GM18907 (cell line): ENCODE measurements around the gene C1QL1.

ENCODE experiments used
- ATAC-seq: cut with Tn5 transposase; IDR thresholded peaks from one replicate; pipeline ENCODE4 v1.9.1; 2021; ENCODE audit warnings: mild to moderate bottlenecking, moderate library complexity; ENCODE audit not compliant: unreplicated experiment

C1QL1 gene

DNA sequence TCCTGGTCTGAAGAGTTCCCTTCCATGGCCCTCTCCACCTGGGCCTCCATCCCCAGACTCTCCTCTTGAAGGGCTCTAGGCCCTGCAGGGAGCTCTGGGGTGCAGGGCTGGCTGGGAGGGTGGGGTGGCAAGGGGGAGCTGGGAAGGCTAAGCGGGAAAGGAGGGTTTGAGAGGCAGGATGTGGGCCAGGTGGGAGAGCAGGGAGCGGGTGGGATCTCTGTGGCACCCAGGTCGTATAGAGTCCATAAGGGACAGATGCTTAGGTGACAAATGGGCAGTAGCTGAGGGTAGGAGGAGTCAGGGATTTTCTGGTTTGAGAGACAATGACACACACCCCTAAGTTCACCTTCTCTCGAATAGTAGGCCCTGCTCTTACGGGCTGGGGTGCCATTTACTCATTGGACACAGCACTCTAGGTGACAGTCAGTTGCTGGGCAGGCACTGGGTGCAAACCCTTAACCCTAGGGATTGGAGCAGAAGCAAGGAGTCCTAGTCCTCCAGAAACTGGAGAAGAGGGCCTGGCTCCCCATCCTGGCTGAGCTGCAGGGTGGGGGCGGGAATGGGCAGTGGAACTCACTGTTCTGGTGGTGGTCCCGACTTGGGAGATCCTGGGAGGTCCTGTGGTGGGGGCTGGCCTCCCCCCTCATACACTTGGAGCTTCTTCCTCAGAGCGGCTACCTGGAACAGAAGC lies 35.9 kb downstream of the C1QL1 start:
- ATAC-seq: no peak

DNA sequence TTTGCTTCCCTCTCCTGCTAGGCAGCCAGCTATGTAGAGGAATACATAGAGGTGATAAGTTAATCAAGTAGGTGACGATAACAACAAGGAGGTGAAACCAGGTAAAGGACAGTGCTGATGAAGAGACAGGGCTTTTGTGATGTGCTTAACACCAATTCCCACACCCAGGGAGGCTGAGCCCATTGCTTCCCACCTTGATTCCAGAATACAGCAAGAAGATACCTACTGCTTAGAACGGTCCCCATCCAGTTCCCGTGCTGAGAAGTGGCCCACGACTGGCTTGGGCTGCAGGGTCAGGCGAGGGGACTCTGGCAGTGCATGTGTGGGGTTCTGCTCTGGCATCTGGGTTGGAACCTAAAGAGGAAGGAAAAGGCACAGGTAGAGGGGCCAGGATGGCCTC lies 36.7 kb downstream of the C1QL1 start:
- no peak for ATAC-seq

DNA sequence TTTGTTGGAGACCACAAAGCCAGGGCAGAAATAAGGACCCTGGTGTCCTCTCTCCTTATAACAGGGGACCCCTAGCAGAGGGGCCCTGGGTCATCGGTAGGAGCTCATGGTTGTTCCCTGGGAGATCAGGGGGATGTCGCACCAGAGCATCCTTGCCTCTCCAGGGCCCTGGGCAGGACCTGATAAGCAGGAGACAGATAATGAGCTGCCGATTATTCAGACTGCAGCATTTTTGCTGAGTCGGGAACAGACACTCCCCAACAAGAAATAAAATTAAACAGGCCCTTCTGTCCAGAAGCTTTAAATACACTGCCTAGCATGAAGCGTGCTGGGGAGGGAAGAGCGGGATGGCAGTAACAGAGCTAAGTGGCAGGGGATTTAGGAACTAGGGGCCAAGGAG lies 37.4 kb downstream of the C1QL1 start:
- no peak for ATAC-seq

DNA sequence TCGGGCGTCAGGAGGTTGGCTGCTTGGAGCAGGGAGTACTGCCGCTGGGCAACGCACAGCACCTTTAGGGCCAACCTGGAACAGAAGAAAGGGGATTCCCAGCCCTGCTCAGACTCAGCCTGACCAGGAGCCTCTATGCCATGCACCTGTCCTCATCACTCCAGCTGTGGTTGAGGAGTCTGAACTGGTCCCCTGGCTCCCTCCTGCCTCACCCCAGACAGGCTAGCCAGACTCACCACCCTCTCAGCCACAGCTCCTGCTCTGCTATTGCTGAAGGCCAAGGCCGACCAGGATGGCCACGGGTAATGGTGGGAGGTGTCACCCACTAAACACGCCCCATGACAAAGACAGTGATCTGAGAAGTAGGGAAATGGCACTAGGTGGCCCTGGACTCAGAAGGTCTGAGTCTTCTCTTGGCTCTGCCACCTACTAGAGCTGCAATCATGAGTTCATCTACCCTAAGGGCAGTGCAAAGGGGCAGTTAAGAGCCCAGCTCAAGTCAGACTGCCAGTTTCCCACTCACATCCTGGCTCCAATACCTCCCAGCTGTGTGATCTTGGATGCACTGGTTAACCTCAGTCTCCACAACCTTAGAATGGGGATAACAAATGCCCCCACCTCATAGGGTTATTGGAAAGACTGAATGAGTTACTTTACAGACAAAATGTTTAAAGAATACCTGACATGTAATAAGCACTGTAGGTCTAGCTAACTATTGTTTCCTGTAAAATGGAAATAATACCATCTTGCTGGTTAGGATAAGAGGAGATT lies 39.0 kb downstream of the C1QL1 start:
- ATAC-seq: no peak

DNA sequence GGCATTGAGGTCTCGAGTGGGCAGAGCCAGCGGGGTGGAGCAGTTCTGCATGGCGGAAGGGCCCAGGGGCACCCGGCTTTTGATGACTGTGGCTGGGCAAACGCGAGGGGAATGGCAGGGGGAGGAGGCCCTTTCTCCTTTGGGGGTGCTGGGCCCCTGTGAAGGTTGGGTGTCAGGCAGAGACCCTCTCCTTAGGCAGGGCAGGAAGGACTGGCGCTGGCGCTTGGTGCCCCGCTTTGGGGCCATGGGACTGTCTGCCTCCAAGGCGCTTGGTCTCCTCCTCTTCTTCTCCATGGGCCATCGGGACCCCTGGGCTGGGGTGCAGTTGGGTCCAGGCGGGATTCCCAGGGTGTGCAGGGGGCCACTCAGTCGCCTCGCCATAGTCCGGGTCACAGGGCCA lies 40.0 kb downstream of the C1QL1 start:
- ATAC-seq: no peak

DNA sequence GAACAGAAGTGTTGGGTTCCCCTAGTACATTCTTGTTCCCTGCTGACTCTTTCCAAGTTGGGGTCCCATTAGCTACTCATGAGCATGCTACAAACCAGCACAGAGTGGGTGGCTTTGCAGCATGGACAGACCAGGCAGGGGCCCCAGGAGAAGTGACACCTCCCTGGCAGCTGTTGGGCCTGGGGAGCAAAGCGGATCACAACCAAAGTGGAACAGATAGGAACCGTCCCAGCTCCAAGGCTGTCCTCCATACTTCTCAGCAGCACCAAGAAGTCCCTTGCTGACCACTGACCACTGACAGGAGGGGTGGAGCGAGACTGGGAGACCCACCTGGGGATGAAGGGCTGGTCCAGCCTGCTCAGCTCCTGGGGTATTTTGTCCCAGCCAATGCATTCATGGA lies 40.4 kb downstream of the C1QL1 start:
- ATAC-seq: no peak

DNA sequence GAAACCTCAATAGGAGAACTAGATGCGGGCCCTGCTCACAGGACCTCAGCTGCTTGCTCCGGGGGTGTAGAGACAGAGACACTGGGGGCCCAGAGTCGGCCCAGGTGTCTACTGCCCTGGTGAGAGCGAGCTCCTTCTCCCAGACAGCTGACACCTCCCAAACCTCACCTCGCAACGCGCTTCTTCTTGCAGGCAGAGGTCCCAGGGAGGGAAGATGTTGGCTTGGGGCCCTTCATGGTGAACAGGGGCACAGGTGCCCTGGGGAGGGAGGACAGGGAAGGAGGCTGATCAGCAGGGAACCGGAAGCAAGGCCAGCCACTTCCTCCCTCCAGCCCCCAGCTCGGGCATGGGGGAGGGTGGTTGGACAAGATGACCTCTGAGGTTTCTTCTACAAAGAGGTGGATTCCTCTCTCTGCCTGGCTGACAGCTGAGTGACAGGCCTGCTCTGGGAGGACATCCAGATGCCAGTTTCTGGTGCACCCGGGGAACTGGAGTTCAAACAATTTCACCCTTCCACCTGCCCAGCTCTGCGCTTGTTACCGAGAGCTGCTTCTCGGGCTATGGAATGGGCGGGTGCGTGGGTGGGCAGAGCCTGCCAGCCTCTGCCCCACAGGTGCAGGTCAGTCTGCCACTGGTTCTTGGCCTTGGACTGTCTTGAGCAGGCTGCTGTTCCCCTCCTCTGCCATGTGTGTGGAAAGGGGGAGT lies 41.1 kb downstream of the C1QL1 start:
- no peak for ATAC-seq

DNA sequence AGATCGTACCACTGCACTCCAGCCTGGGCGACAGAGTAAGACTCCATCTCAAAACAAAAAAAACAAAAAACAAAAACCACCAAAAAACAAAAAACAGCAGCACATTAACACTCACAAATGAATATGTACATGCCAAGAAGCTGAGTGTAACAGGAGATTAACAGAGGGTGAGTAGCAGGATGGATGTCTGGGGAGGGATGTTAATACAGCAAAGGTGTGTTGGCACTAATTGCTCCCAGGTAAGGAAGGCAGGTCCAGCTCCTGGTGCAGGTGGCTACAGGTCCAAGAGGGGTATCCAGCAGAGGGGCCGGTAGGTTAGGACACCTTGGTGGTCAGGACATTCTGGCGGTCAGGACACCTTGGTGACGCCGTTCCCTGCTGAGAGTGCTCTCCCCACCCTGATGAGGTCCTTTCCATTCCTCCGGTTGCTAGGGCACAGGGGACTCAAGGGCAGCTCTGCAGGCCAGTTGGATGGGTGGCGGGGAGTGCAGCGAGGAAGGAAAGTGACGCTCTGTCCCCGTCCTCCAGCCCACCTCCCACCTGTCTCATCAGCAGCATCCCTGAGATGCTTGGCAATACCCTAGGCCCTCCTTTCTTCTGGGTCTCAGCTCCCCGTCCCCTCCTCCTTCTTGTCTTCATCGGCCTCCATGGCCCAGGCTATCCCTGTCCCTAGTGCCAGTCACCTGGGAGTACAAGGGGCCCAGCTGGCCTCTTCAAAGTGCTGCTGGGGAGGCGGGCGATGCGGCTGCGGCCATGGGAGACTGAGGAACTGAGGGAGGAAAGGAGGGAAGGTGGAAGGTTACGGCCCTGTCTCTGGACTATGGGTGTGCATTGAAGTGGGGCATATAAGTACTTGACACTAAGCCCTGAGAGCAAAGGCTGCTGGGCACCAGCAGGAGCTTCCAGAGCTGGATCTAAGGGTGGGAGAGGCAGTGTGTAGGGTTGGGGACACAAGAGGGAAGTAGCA lies 42.1 kb downstream of the C1QL1 start:
- no peak for ATAC-seq

DNA sequence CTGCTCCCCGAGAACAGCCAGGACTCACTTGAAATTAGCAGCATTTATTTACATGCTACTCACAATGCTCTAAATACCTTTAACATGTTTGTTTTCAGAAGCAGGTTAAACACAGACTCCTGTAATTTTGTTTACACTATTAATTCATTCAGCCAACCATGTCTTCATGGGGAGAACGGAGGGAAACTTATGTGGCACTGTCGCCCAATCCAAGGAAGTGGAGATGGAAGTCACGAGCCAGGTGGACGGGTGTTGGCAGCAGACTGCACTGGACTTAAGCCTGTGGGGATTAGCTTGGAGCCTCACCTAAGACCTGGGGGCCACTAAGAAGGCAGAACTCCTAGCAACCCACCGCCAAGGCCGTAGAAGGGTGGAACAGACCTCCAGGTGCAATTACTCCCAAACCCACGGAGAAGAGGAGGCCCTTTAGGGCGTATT lies 44.0 kb downstream of the C1QL1 start:
- no peak for ATAC-seq

DNA sequence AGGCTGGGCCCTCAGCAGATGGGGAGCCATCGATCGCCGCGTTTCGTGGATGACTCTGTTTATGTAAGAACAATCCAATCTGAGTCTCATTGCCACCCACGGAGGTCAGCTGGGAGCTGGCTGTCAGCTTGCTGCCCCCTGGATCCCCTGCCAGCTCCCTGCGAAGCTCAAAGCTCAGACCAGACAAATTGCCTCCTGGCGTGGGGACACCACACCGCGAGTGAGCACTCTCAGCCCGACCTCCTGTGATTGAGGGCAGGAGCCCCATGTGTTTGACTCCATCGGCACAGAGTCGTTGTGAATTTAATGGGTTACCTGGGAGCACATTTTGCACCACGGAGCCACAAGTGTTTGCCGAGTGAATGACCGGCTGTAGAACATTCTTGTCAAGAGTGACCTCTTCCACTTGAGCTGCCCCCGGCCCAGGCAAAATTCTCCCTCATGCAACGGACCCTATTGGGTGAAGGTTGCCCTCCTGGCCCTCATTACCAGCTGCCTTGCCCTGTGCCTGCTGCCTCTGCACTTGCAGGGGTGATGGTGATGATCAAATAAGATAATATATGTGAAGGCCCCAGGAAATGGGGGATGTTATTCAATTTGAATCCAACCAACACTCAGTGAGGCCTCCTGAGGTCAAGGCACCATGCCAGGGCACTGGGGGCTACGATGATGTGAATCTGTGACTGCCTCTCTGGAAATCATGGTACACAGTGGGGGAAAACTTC lies 45.2 kb downstream of the C1QL1 start:
- no peak for ATAC-seq

DNA sequence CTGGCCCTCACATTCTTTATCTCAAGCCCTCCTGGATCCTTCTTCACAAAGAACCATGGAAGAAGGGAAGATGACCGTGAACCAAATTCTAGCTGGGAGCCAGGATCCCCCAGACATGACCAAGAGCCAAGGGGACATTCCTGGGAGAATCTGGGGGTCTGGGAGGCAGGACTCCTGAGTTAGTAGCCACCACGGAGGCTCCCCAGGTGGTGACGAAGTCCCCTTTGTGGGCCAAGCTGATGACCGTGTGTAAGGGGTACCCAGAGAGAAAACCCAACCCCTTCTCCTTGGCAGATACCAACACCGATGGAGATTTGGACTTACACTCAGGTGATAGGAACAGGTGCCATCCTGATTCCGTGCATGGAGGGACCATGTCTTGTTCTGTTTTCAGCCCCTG lies 46.0 kb downstream of the C1QL1 start:
- ATAC-seq: no peak

DNA sequence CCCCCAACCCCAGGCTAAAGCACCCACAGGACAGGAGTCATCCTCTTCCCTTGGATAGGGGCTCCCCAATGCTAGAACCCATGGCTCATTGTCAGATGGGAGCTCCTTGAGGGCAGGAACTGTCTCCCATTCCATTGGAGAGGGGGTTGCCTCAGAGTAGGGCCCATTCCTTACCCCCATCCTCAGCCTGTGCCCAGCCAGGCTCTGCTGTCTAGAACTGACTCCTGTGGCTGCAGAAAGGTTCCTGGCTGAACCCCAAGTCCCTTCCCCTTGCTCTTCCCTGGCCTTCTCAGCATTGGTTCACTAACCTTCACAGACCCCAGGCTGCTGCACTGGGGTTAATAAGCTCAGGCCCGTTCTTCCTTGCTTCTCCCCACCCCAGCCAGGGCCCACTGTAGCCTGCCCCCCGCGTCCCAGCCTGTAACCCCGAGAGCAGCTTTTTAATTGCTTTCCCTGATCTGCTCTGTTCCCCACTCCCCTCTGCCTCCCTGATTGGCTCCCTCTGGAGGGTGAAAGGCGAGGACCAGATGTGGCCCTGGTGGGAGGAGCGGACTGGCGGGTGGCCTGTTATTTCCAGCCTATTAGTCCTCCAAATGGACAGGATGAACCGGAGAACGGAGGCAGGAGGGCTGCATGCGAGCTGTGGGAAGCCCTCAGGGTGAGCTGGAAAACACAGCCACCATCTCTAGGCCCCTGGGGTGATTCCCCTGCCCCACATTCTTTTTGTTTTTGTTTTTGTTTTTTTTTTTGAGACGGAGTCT lies 46.8 kb downstream of the C1QL1 start:
- ATAC-seq: no peak

DNA sequence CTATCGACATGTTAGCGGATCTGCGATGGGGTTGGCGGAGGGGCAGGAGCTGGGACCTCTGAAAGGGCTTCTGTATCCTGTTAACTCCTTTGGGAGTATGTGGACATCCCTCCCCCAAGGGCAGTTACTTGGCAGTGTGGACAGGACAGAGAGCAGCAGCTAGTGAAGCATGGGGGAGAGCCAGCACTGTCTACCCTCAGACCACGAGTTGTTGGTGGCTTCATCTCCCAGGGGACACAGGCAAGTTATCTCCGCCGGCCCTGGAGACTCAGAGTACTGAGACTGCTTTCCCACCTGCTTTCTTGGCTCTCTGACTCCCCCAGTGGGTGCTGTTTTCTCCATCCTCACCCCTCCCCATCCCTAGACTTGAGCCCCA lies 47.5 kb downstream of the C1QL1 start:
- no peak for ATAC-seq

DNA sequence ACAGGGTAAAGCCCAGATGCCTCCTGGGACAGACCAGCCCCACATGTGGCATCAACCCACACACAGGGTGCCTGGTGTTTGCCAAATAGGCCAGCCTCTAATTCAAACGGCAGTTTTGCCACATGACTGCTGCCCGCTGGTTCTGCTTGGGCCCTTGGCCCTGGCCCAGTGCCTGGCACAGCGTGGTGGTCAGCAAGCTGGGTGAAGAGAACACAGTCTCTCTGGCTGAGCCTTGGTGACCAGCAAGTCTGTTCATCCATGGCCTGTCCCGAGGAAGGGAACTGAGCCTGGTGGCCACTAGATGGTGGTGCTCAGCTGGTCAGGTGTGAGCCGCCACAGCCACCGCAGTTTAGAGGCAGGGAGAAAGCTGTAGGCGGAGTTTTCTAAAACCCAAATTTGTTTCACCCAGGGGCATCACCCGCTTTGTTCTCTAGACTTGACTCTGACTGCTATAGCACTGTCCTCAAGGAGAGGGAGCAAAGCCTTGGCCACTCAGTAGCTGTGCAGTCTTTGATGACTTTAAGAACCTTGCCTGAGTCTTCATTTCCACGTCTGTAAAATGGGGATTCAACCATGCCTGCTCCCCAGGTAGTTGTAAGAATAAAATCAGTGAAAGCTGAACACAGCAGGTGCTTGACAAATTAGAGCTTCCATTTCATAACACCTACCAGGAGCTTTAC lies 48.1 kb downstream of the C1QL1 start:
- ATAC-seq: no peak

DNA sequence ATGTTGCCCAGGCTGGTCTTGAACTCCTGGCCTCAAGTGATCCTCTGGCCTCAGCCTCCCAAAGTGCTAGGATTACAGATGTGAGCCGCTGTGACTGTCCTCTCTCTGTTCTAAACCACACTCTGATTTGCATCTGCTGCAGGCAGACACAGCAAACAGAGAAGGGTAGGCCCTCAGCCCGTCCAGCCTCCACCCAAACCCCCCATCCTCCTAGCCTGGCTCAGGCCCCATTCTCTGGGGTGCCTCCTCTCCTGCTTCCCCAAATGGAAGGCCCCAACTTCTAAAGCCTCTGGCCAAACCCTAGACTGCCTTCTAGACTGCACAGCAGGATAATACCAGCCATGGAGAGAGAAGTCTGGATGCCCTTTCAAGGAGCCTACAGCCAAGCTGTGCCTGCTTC lies 48.7 kb downstream of the C1QL1 start:
- no peak for ATAC-seq

DNA sequence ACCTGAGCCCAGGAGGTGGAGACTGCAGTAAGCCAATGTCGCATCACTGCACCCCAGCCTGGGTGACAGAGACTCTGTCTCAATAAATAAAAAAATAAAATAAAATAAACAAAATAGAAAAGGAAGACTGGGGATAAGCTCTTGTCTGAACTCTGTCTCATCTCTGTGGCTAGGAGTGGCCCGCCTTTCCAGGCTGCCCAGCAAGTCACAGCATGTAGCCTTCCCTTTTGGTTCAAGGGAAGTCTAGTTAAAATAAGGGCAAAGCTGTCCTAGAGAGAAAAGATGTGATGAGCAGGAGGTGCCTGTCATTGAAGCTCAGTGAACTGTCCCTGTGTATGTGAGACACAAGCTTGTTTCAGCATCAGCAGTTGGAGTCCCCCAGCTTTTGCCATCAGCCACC lies 50.1 kb downstream of the C1QL1 start:
- no peak for ATAC-seq

DNA sequence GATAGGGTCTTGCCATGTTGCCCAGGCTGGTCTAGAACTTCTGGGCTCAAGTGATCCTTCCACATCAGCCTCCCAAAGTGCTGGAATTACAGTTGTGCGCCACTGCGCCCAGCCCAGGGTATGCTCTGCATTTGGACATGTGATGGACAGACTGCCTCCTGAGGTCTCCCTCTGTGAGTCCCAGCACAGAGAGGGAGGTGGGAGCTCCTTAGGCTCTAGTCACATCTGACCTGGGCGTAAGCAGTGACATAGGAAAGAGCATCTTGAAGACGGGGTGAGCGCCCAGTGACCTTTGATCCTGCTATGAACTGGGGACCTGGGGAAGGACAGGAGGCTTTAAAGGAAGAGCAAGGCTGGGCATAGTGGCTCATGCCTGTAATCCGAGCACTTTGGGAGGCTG lies 50.6 kb downstream of the C1QL1 start:
- ATAC-seq: no peak

DNA sequence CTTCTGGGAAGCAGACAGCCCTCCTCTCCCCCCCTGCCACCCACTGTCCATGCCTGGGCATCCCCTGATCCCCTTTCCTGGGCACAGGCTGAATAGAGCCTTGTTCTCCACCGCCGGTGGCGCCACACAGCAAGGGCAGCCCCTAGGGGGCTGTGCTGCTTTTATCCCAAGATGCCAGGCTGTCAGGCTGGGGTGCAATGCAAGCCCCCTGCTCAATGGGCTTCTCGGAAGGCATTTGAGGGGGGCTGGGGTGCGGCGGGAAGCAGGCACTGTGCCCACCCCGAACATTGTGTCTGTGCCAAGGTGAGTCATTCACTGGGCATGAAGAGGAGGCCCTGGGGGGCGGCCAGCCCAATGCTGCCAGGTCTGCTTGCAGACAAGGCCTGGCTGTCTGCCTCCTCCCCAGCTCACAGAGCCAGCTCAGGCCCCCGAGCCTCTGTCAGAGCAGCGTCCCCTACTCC lies 51.3 kb downstream of the C1QL1 start:
- no peak for ATAC-seq
